ENCODE data around the gene ANKH.

GRCh38 chr5:14854799-14855198 lies 16.8 kb downstream of the ANKH start:
- TF ChIP-seq CTCF (IDR thresholded peaks at IDR 0.05) (no peak), POLR2A (IDR thresholded peaks at IDR 0.05) (no peak), EP300 (IDR thresholded peaks at IDR 0.05) (no peak)
